ENCODE measurements around the gene GOLGA6A. TPM values are rescaled to one million over a fixed set of nuclear protein-coding genes. Genes with fewer than 3 reads are reported as not detected.

GOLGA6A gene
- total RNA-seq, 1 donor, result not detected

DNA sequence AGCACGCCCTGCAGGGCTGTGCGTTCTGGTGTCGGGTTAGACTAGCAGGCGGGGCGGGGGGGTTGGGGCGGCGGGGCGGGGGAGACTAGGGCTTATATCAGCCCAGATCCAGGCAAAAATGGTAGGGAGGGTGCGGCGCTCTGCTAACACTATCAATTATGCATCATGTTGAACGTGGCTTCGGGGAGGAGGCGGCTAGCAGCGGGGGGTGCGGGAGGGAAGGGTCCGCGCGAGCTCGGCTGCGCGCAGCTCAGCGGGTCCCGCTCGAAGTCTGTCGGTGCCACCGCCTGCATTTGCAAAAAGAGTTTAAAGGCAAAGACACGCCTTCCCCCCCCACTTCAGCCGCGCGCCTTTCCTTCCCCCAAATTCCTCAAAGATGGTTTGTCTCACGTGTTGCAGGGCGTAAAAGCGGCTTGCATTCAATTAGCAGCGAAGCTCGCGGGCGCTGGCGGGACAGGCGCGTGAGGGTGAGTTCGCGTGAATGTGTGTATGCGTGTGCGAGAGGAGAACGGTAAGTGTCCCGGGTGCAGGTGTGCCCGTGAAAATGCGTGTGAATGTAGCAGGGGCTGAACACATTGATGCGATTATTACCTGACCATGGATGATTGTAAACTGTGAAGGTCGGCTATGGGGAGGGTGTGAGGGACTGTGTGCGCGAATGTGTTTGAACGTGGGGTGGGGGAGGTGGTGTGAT lies 48.0 kb upstream of the GOLGA6A start, which contains the start of gene ISLR2:
Gene ISLR2 (plus strand): TSS at position 432 of the 694 bp plus-strand sequence. CDS start 2,169 bp downstream, outside the sequence.
- Histone ChIP-seq H2AFZ (ENCODE audit: low read length) (no peak within 1 kb of the TSS), H3K4me1 (ENCODE audit: insufficient read depth, low read length) (peaks cover 9% of the 10 kb centered on the region), H3K27ac (ENCODE audit: low read depth, low read length) (no peak within 1 kb of the TSS), H3K4me3 (ENCODE audit: insufficient read depth, low read length) (no peak within 1 kb of the TSS), H3K79me2 (ENCODE audit: insufficient read depth, low read length) (no peaks in the 10 kb centered on the region), H3K27me3 (ENCODE audit: insufficient read depth, low read length) (peaks cover 81% of the 10 kb centered on the region), H3K9me3 (ENCODE audit: low read depth, low read length) (peaks cover 2% of the 10 kb centered on the region), H4K20me1 (ENCODE audit: insufficient read depth, low read length) (peaks cover 3% of the 10 kb centered on the region), H3K4me2 (ENCODE audit: insufficient read depth, low read length) (no peak within 1 kb of the TSS), H3K36me3 (ENCODE audit: insufficient read depth, low read length) (no peaks in the 10 kb centered on the region)
- TF ChIP-seq, protein P1, sequence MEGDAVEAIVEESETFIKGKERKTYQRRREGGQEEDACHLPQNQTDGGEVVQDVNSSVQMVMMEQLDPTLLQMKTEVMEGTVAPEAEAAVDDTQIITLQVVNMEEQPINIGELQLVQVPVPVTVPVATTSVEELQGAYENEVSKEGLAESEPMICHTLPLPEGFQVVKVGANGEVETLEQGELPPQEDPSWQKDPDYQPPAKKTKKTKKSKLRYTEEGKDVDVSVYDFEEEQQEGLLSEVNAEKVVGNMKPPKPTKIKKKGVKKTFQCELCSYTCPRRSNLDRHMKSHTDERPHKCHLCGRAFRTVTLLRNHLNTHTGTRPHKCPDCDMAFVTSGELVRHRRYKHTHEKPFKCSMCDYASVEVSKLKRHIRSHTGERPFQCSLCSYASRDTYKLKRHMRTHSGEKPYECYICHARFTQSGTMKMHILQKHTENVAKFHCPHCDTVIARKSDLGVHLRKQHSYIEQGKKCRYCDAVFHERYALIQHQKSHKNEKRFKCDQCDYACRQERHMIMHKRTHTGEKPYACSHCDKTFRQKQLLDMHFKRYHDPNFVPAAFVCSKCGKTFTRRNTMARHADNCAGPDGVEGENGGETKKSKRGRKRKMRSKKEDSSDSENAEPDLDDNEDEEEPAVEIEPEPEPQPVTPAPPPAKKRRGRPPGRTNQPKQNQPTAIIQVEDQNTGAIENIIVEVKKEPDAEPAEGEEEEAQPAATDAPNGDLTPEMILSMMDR (IDR thresholded peaks at IDR 0.05; ENCODE audit: extremely low read depth, low read depth, low read length), result no peak
- DNase-seq (ENCODE audit: insufficient read length, low spot score, missing footprints), result peak; percentile 83

DNA sequence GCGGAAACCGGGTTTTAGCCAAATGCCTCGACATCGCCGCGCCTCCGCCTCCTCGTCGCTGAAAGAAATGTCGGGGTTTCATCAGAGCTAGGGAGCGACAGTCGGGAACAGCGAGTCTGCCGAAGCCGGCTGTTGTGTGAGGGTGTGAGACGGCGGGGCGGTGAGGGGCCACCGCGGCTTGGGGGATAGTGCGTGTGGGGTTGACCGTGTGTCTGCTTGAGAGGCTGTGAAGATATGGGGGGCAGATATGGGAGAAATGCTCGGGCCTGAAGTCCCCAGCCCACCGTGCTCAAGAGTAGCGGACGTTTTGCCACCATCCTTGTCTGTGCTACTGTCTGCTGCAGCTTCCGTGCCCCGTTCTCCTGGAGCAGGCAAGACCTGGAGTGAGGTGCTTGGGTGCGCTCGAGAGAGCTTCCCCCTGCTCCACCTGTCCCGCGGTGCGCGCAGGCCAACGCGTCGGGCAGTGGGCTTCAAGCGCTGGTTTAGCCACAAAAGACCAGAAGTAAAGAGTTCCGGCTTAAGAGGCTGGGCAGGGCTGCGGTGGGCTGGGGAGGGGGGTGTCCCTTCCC lies 47.3 kb upstream of the GOLGA6A start:
- Histone ChIP-seq H3K36me3 (ENCODE audit: insufficient read depth, low read length) (no peaks in the 10 kb centered on the region), H3K4me2 (ENCODE audit: insufficient read depth, low read length) (no peak overlapping the region), H3K9me3 (ENCODE audit: low read depth, low read length) (peaks cover 2% of the 10 kb centered on the region), H3K4me1 (ENCODE audit: insufficient read depth, low read length) (peaks cover 9% of the 10 kb centered on the region), H3K79me2 (ENCODE audit: insufficient read depth, low read length) (no peaks in the 10 kb centered on the region), H4K20me1 (ENCODE audit: insufficient read depth, low read length) (peaks cover 3% of the 10 kb centered on the region), H2AFZ (ENCODE audit: low read length) (no peak overlapping the region), H3K27me3 (ENCODE audit: insufficient read depth, low read length) (peaks cover 81% of the 10 kb centered on the region), H3K4me3 (ENCODE audit: insufficient read depth, low read length) (no peak overlapping the region), H3K27ac (ENCODE audit: low read depth, low read length) (no peak overlapping the region)
- TF ChIP-seq, protein P1 (IDR thresholded peaks at IDR 0.05; ENCODE audit: extremely low read depth, low read depth, low read length), result no peak
- DNase-seq (ENCODE audit: insufficient read length, low spot score, missing footprints), result peak; percentile 85

DNA sequence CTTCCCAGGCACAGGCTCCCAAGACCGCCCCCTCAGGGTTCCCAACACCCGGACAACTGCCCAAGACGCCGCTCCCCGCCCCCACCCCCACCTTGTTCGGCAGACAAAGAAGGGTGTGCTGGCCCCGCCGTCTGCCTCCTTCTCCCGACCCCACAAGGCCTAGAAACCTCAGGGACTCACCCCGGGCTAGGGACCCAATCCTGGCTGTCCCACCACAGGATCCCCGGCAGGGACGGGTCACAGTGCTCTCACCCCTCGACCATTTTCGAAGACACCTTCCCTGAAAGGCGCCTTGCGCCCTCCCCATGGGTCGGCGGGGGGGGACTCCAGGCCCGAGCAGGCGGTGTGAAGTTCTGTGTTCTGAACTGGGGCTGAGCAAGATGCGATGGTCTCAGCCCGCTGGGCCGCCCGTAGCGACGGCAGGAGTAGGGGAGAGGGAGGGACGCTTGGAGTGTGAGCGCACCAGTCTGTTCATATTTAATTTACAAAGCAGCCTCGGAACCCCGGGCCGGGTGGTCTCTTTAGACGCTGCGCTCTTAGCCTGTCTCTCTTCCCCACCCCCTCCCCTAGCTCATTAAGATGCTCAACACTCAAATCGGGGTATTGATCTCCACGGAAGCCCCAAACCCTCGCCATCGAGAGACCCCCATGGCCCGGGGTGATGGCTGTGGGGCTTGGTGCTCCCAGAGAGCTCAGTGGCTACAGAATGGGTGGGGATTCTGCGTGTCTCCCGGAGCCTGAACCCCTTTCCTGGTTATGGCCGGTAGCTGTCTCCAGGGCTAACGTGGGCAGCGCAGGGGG lies 46.6 kb upstream of the GOLGA6A start:
- H3K4me3 ChIP-seq (ENCODE audit: insufficient read depth, low read length), result no peak overlapping the region
- peaks cover 9% of the 10 kb centered on the region for H3K4me1 ChIP-seq (ENCODE audit: insufficient read depth, low read length)
- H3K36me3 ChIP-seq (ENCODE audit: insufficient read depth, low read length), result no peaks in the 10 kb centered on the region
- H3K4me2 ChIP-seq (ENCODE audit: insufficient read depth, low read length), result no peak overlapping the region
- H4K20me1 ChIP-seq (ENCODE audit: insufficient read depth, low read length), result peaks cover 3% of the 10 kb centered on the region
- TF ChIP-seq, protein P1 (IDR thresholded peaks at IDR 0.05; ENCODE audit: extremely low read depth, low read depth, low read length), result no peak
- H3K27ac ChIP-seq (ENCODE audit: low read depth, low read length), result no peak overlapping the region
- no peaks in the 10 kb centered on the region for H3K79me2 ChIP-seq (ENCODE audit: insufficient read depth, low read length)
- H2AFZ ChIP-seq (ENCODE audit: low read length), result no peak overlapping the region
- peaks cover 81% of the 10 kb centered on the region for H3K27me3 ChIP-seq (ENCODE audit: insufficient read depth, low read length)
- H3K9me3 ChIP-seq (ENCODE audit: low read depth, low read length), result peaks cover 2% of the 10 kb centered on the region
- DNase-seq (ENCODE audit: insufficient read length, low spot score, missing footprints), result no peak
